H1 (cell line): ENCODE results near the gene ESPNL. TPM values are rescaled to one million over a fixed set of nuclear protein-coding genes. Genes with fewer than 3 reads are reported as not detected.

Experiments used
- CTCF ChIA-PET: fragments of 300-600 bp; sonication (Branson Sonifier 250); formaldehyde crosslinking; loops from one replicate; lab custom pipeline; 2021; ENCODE audit not compliant: partially characterized antibody; lab: Charles Lee
- POLR2A ChIA-PET: fragments of 300-600 bp; sonication (Branson Sonifier 250); formaldehyde crosslinking; loops from one replicate; lab custom pipeline; 2021; ENCODE audit warnings: inconsistent platforms; ENCODE audit not compliant: partially characterized antibody; lab: Charles Lee
- DNase-seq, 2 experiments: peaks; one replicate each; pipeline versions ENCODE4 v3.0.0 to v3.0.0-alpha.2; 2010 to 2022; ENCODE audit warnings: low spot score in 2 of 2, low read depth in 1 of 2, mixed read lengths in 1 of 2
- FAIRE-seq: peaks from 2 replicates; lab custom pipeline; 2011; peaks lifted over from hg19 to GRCh38; lab: Jason Lieb, UNC
- H2AFZ ChIP-seq: 2 replicates; pipeline ENCODE4 v1.8.1; 2012; ENCODE audit warnings: low read length, inconsistent platforms
- H2AK5ac ChIP-seq: 2 replicates; pipeline ENCODE4 v1.6.1; 2013; ENCODE audit warnings: low read depth, low read length
- H2BK120ac ChIP-seq: replicated peaks from 2 replicates; pipeline ENCODE3; 2013; ENCODE audit warnings: low read depth, low read length, inconsistent platforms
- H2BK12ac ChIP-seq: 2 replicates; pipeline ENCODE4 v1.6.1; 2013; ENCODE audit warnings: low read depth, low read length
- H2BK15ac ChIP-seq: 2 replicates; pipeline ENCODE4 v1.6.1; 2013; ENCODE audit warnings: low read length
- H2BK20ac ChIP-seq: 2 replicates; pipeline ENCODE4 v1.6.1; 2013; ENCODE audit warnings: low read length
- H2BK5ac ChIP-seq: 2 replicates; pipeline ENCODE4 v1.6.1; 2013; ENCODE audit warnings: low read depth, low read length
- H3K14ac ChIP-seq: 2 replicates; pipeline ENCODE4 v1.6.1; 2013; ENCODE audit warnings: inconsistent platforms; ENCODE audit not compliant: insufficient read length
- H3K18ac ChIP-seq: 2 replicates; pipeline ENCODE4 v1.6.1; 2013; ENCODE audit warnings: low read length; ENCODE audit errors: extremely low read depth
- H3K23ac ChIP-seq: 2 replicates; pipeline ENCODE4 v1.6.1; 2013; ENCODE audit warnings: inconsistent platforms; ENCODE audit not compliant: insufficient read length
- H3K23me2 ChIP-seq: 2 replicates; pipeline ENCODE4 v1.6.1; 2013; ENCODE audit warnings: low read depth, low read length
- H3K27ac ChIP-seq: 2 replicates; pipeline ENCODE4 v1.6.1; 2011; ENCODE audit warnings: low read depth, low read length, inconsistent platforms
- H3K27me3 ChIP-seq, 4 experiments: replicated peaks in 1 of 4; 1 replicate in 1 of 4; 2 replicates in 3 of 4; pipeline versions ENCODE4 v1.6.1 to v1.8.1; 2011 to 2013; ENCODE audit warnings: low read length in 3 of 4, mild to moderate bottlenecking in 3 of 4, inconsistent platforms in 2 of 4, mixed read lengths in 2 of 4, moderate library complexity in 1 of 4; ENCODE audit not compliant: control insufficient read depth in 3 of 4, insufficient read depth in 3 of 4; ENCODE audit errors: extremely low read depth in 1 of 4
- H3K36me3 ChIP-seq, 4 experiments: 2 replicates each; pipeline versions ENCODE4 v1.6.1 to v1.8.1; 2011 to 2013; ENCODE audit warnings: mild to moderate bottlenecking in 4 of 4, low read length in 3 of 4, moderate library complexity in 2 of 4, control low read depth in 1 of 4, inconsistent platforms in 1 of 4; ENCODE audit not compliant: insufficient read depth in 4 of 4, control insufficient read depth in 2 of 4
- H3K4ac ChIP-seq: replicated peaks from 2 replicates; pipeline ENCODE3; 2013; ENCODE audit warnings: low read length, low read depth, mixed read lengths, inconsistent platforms; ENCODE audit not compliant: insufficient read length
- H3K4me1 ChIP-seq, 4 experiments: replicated peaks in 1 of 4; 1 replicate in 1 of 4; 2 replicates in 3 of 4; pipeline versions ENCODE4 v1.6.1 to v1.8.1; 2011 to 2013; ENCODE audit warnings: low read length in 3 of 4, inconsistent platforms in 2 of 4, mixed read lengths in 1 of 4; ENCODE audit not compliant: insufficient read depth in 4 of 4, control insufficient read depth in 3 of 4
- H3K4me2 ChIP-seq, 2 experiments: 2 replicates each; pipeline versions ENCODE4 v1.6.1 to v1.8.1; 2011 to 2013; ENCODE audit warnings: low read depth in 2 of 2, low read length in 2 of 2, control low read depth in 1 of 2, inconsistent platforms in 1 of 2, mild to moderate bottlenecking in 1 of 2; ENCODE audit not compliant: insufficient read depth in 1 of 2
- H3K4me3 ChIP-seq, 4 experiments: fragments of 200-600, 300-600 bp in 1 of 4; sonication (generic), shearing (Covaris generic), sonication (Bioruptor Twin) in 1 of 4; 2 replicates each; pipeline versions ENCODE4 v1.5.1 to v1.8.1; 2011 to 2016; ENCODE audit warnings: low read length in 4 of 4, low read depth in 3 of 4, control low read depth in 2 of 4, inconsistent platforms in 2 of 4, mild to moderate bottlenecking in 2 of 4, mixed read lengths in 1 of 4, moderate library complexity in 1 of 4; ENCODE audit not compliant: insufficient read depth in 2 of 4; ENCODE audit errors: extremely low read depth in 1 of 4
- H3K56ac ChIP-seq: replicated peaks from 2 replicates; pipeline ENCODE3; 2013; ENCODE audit warnings: low read depth, mild to moderate bottlenecking, mixed read lengths, low read length, inconsistent platforms; ENCODE audit not compliant: insufficient read length
- H3K79me1 ChIP-seq: 2 replicates; pipeline ENCODE4 v1.6.1; 2013; ENCODE audit warnings: low read depth, low read length, control low read depth
- H3K79me2 ChIP-seq, 2 experiments: 2 replicates each; pipeline versions ENCODE4 v1.6.1 to v1.8.1; 2012 to 2013; ENCODE audit warnings: low read length in 2 of 2, mild to moderate bottlenecking in 2 of 2, inconsistent platforms in 1 of 2; ENCODE audit not compliant: insufficient read depth in 2 of 2, control insufficient read depth in 1 of 2
- H3K9ac ChIP-seq, 4 experiments: replicated peaks in 1 of 4; 1 replicate in 1 of 4; 2 replicates in 3 of 4; pipeline versions ENCODE4 v1.6.1 to v1.8.1; 2011 to 2013; ENCODE audit warnings: low read depth in 3 of 4, low read length in 3 of 4, control low read depth in 2 of 4, mild to moderate bottlenecking in 2 of 4, moderate library complexity in 2 of 4, inconsistent platforms in 1 of 4; ENCODE audit errors: extremely low read depth in 1 of 4
- H3K9me3 ChIP-seq, 2 experiments: 2 replicates each; pipeline versions ENCODE4 v1.6.1 to v1.8.1; 2012 to 2013; ENCODE audit warnings: mild to moderate bottlenecking in 2 of 2, moderate library complexity in 2 of 2, control low read depth in 1 of 2, inconsistent platforms in 1 of 2, low read depth in 1 of 2, low read length in 1 of 2, mixed read lengths in 1 of 2; ENCODE audit not compliant: insufficient read depth in 2 of 2
- H4K20me1 ChIP-seq, 2 experiments: replicated peaks in 1 of 2; 2 replicates each; pipeline versions ENCODE3 to v1.8.1; 2011 to 2013; ENCODE audit warnings: inconsistent platforms in 2 of 2, low read length in 2 of 2, mild to moderate bottlenecking in 1 of 2; ENCODE audit not compliant: insufficient read depth in 2 of 2, control insufficient read depth in 1 of 2
- H4K5ac ChIP-seq: 2 replicates; pipeline ENCODE4 v1.6.1; 2013; ENCODE audit warnings: low read length, low read depth, mixed read lengths, inconsistent platforms; ENCODE audit not compliant: insufficient read length
- H4K8ac ChIP-seq: 2 replicates; pipeline ENCODE4 v1.8.0; 2013; ENCODE audit warnings: mild to moderate bottlenecking, moderate library complexity, low read length, inconsistent platforms; ENCODE audit not compliant: insufficient read depth; ENCODE audit errors: extremely low read depth
- H4K91ac ChIP-seq: replicated peaks from 2 replicates; pipeline ENCODE3; 2013; ENCODE audit warnings: low read length, mixed read lengths, inconsistent platforms; ENCODE audit not compliant: insufficient read length
- BACH1 ChIP-seq: IDR thresholded peaks from 2 replicates; pipeline ENCODE4 v1.6.1; 2012; ENCODE audit warnings: low read length, improper control_type of control experiment
- CHD1 ChIP-seq: IDR thresholded peaks from 2 replicates; pipeline ENCODE4 v1.6.1; 2012; ENCODE audit warnings: low read depth, low read length, improper control_type of control experiment
- EZH2 ChIP-seq: fragments of 200-600 bp; sonication (generic); IDR thresholded peaks from 2 replicates; pipeline ENCODE4 v1.7.1; 2012; ENCODE audit warnings: low read depth, mild to moderate bottlenecking, moderate library complexity, low read length, inconsistent platforms; ENCODE audit not compliant: severe bottlenecking
- MAFK ChIP-seq: IDR thresholded peaks from 2 replicates; pipeline ENCODE4 v1.6.1; 2012; ENCODE audit warnings: low read depth, mild to moderate bottlenecking, improper control_type of control experiment, low read length
- NANOG ChIP-seq: IDR thresholded peaks from 2 replicates; pipeline ENCODE4 v1.6.1; 2011; ENCODE audit warnings: low read length, low read depth, mild to moderate bottlenecking, inconsistent platforms; ENCODE audit not compliant: insufficient read depth, poor library complexity, severe bottlenecking
- POLR2AphosphoS5 ChIP-seq: IDR thresholded peaks from 2 replicates; pipeline ENCODE4 v1.6.1; 2011; ENCODE audit warnings: low read depth, low read length
- RAD21 ChIP-seq, 2 experiments: IDR thresholded peaks in 1 of 2; conservative IDR thresholded peaks in 1 of 2; 2 replicates each; pipeline ENCODE4 v1.6.1; 2011; ENCODE audit warnings: low read depth in 2 of 2, low read length in 2 of 2, improper control_type of control experiment in 1 of 2, inconsistent platforms in 1 of 2, mild to moderate bottlenecking in 1 of 2, moderate library complexity in 1 of 2
- SAP30 ChIP-seq: fragments of 300-600 bp; sonication (generic); IDR thresholded peaks from 2 replicates; pipeline ENCODE4 v1.7.1; 2012; ENCODE audit warnings: low read length, moderate library complexity, mild to moderate bottlenecking, inconsistent platforms; ENCODE audit not compliant: insufficient read depth, insufficient replicate concordance
- SIX5 ChIP-seq: IDR thresholded peaks from 2 replicates; pipeline ENCODE4 v1.6.1; 2011; ENCODE audit warnings: mild to moderate bottlenecking, low read depth, low read length
- SP4 ChIP-seq: IDR thresholded peaks from 2 replicates; pipeline ENCODE4 v1.6.1; 2012; ENCODE audit warnings: low read length, inconsistent platforms
- SRF ChIP-seq: IDR thresholded peaks from 2 replicates; pipeline ENCODE4 v1.6.1; 2011; ENCODE audit warnings: mild to moderate bottlenecking, low read depth, low read length, moderate library complexity
- TAF7 ChIP-seq: optimal IDR thresholded peaks from 2 replicates; pipeline ENCODE3; 2011; ENCODE audit warnings: low read depth, mild to moderate bottlenecking, inconsistent platforms, low read length, moderate library complexity, borderline replicate concordance
- WGBS, 2 experiments: shearing (Covaris generic) in 1 of 2; methylation state at CpG; one replicate each; pipeline versions ENCODE4 v1.1.6 to v1.1.7; 2013 to 2015; ENCODE audit warnings: low lambda C conversion rate in 2 of 2, mixed read lengths in 2 of 2, inconsistent platforms in 1 of 2, low coverage in 1 of 2, missing lambda C conversion rate in 1 of 2; ENCODE audit not compliant: insufficient replicate concordance in 2 of 2, insufficient coverage in 1 of 2, insufficient read length in 1 of 2; ENCODE audit errors: extremely low coverage in 1 of 2, missing lambda C conversion rate in 1 of 2; 5-methylcytosine and 5-hydroxymethylcytosine counted together
- polyA plus RNA-seq, 7 experiments: library from polyadenylated mRNA; depleted of rRNA in 3 of 7; stranded (reverse) in 5 of 7; unstranded in 2 of 7; fragments of >200 nt in 5 of 7; fragments of 200-250 nt in 2 of 7; gene quantifications; 1 replicate in 5 of 7; 2 replicates in 1 of 7; 4 replicates in 1 of 7; pipeline versions ENCODE4 v1.2.1 to v1.2.3, GENCODE V29; 2011 to 2013; ENCODE audit warnings: missing spikeins in 2 of 7, mixed read lengths in 2 of 7
- total RNA-seq: library from RNA; stranded (reverse); fragmentation: NEBNext Ultra II Directional; extraction: Animal tissue kit (Norgen Biotek cat#: 25700); gene quantifications from 2 replicates; pipeline ENCODE4 v1.2.1, GENCODE V29; 2021

Gene ESPNL
- total and polyA plus RNA-seq, 2 of the 8 experiments (the other 6 are each of a cell fraction or from before 2014, with no cell fraction given) = 0.68 to 1.3 TPM

DNA sequence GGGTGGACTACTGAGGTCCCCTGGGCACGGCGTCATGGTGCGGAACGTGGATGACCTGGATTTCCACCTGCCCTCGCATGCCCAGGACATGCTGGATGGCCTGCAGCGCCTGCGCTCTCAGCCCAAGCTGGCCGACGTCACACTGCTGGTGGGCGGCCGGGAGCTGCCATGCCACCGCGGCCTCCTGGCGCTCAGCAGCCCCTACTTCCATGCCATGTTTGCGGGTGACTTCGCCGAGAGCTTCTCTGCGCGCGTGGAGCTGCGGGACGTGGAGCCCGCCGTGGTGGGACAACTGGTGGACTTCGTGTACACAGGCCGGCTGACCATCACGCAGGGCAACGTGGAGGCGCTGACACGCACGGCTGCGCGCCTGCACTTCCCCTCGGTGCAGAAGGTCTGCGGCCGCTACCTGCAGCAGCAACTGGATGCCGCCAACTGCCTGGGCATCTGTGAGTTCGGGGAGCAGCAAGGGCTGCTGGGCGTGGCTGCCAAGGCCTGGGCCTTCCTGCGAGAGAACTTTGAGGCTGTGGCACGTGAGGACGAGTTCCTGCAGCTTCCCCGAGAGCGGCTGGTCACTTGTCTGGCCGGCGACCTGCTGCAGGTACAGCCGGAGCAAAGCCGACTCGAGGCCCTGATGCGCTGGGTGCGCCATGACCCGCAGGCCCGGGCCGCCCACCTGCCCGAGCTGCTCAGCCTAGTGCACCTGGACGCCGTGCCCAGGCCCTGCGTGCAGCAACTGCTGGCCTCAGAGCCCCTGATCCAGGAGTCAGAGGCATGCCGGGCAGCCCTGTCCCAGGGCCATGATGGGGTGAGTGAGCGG, 40.8 kb downstream of the ESPNL start:
- H2BK20ac ChIP-seq = no peak overlapping the region
- no peak overlapping the region for H3K27ac ChIP-seq
- no peak overlapping the region for H2AFZ ChIP-seq
- no peak overlapping the region for H3K14ac ChIP-seq
- no peaks in the 10 kb centered on the region for H3K23me2 ChIP-seq
- H3K4me3 ChIP-seq = no peak overlapping the region
- no peaks in the 10 kb centered on the region for H3K27me3 ChIP-seq
- H3K36me3 ChIP-seq = no peaks in the 10 kb centered on the region; a peak in 1 of 8 replicates
- FAIRE-seq (no peak), DNase-seq (no peak)
- no peak overlapping the region for H3K56ac ChIP-seq
- H3K4me2 ChIP-seq = no peak overlapping the region
- H3K79me1 ChIP-seq = no peaks in the 10 kb centered on the region
- no peak overlapping the region for H4K91ac ChIP-seq
- H2BK15ac ChIP-seq = no peak overlapping the region
- 93% methylated on average over 58 of the region's 60 CpGs; no CpG with 5 or more reads in 1 of the 2 experiments for WGBS, 2 experiments
- CTCF ChIA-PET = interaction anchor here (0.6 to 7.1 kb wide), 17 partner anchors 8 to 218 kb away, joined by 3 to 72 read pairs (median 5); partner anchors contain the start of gene ERFE
- H3K4me1 ChIP-seq = no peaks in the 10 kb centered on the region
- peak overlapping the region; percentile 17; the same call in 1 of the 2 replicates for H2BK12ac ChIP-seq
- H3K23ac ChIP-seq = no peak overlapping the region
- no peak overlapping the region for H2BK120ac ChIP-seq
- no peaks in the 10 kb centered on the region for H3K9me3 ChIP-seq
- no peak overlapping the region for H3K18ac ChIP-seq
- H4K8ac ChIP-seq = no peak overlapping the region
- H2BK5ac ChIP-seq = peak overlapping the region; percentile 21; the same call in 1 of the 2 replicates
- H3K9ac ChIP-seq = no peak overlapping the region; a peak in 1 of 7 replicates
- H4K5ac ChIP-seq = no peak overlapping the region
- no peaks in the 10 kb centered on the region for H3K79me2 ChIP-seq
- POLR2A ChIA-PET = interaction anchor here (0.9 kb wide), 1 partner anchor 43 kb away, joined by 4 read pairs; no protein-coding TSS in a partner anchor
- H4K20me1 ChIP-seq = no peaks in the 10 kb centered on the region
- H2AK5ac ChIP-seq = no peak overlapping the region
- no peak overlapping the region for H3K4ac ChIP-seq
- no peak for TF ChIP-seq MAFK
- no peak for TF ChIP-seq SRF
- TF ChIP-seq CHD1 = no peak
- TF ChIP-seq POLR2AphosphoS5 = no peak
- no peak for TF ChIP-seq BACH1
- no peak for TF ChIP-seq TAF7
- no peak for TF ChIP-seq EZH2
- TF ChIP-seq SAP30 = no peak
- no peak for TF ChIP-seq NANOG
- no peak for TF ChIP-seq SIX5
- no peak for TF ChIP-seq SP4
- TF ChIP-seq RAD21 (IDR thresholded peaks at IDR 0.05 in 1 of 2, conservative IDR thresholded peaks at IDR 0.05 in 1 of 2; ENCODE audit: low read depth in 2 of 2, low read length in 2 of 2) = no peak
